Measurements from ENCODE around the gene CREM. TPM values are rescaled to one million over a fixed set of nuclear protein-coding genes. Genes with fewer than 3 reads are reported as not detected.

The CREM gene
- total RNA-seq, 1 experiment from 2014 or later = 30.2 TPM

- Mint-ChIP-seq H3K4me1 (ENCODE audit: insufficient read depth, unreplicated experiment) (no peaks in the 10 kb centered on the region), H3K27ac (ENCODE audit: low read depth, unreplicated experiment) (no peak overlapping the region)
- TF ChIP-seq CTCF (IDR thresholded peaks at IDR 0.05; ENCODE audit: unreplicated experiment) = no peak
These were observed 84.7 kb downstream of the CREM start for GRCh38 chr10:35211390-35211789.

DNA sequence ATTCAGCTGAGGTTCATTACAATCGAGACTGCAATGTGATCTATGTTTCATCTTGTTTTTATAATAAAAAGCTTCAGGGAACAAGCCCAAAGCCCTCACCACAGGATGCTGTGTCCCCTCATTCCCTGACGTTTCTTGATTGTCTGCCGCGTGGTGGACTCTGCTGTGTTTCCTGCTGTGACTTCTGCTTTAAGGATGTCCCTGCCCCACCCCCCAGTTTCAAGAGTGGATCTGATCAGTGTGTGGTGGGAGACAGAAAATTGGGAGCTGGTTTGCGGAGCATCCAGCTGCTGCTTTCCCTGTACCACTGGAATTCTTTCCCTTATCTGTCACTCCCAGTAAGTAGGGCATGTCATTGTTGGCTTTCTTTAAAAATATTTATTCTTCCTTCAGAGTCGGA lies 86.2 kb downstream of the CREM start:
- H3K27me3 Mint-ChIP-seq (ENCODE audit: insufficient read depth, unreplicated experiment) = no peaks in the 10 kb centered on the region
- BruUV-seq (replicated peaks) = no TSS peak
- H3K27ac Mint-ChIP-seq (ENCODE audit: low read depth, unreplicated experiment) = no peak overlapping the region
- no peak for DNase-seq (ENCODE audit: unreplicated experiment)
- H3K4me1 Mint-ChIP-seq (ENCODE audit: insufficient read depth, unreplicated experiment) = no peaks in the 10 kb centered on the region
- no peak overlapping the region for H3K4me3 Mint-ChIP-seq (ENCODE audit: unreplicated experiment)
- ChIA-PET POLR2A (no interaction called here), CTCF (no interaction called here)
- no peak for TF ChIP-seq CTCF (IDR thresholded peaks at IDR 0.05; ENCODE audit: unreplicated experiment)
- intact Hi-C loops (cut with micrococcal nuclease) = no loop called here
- H3K9me3 Mint-ChIP-seq (ENCODE audit: unreplicated experiment) = no peaks in the 10 kb centered on the region
- H3K36me3 Mint-ChIP-seq (ENCODE audit: insufficient read depth, unreplicated experiment) = peaks cover 13% of the 10 kb centered on the region

More at GRCh38 chr10:35211390-35211789, 84.7 kb downstream of the CREM start:
- BruUV-seq (replicated peaks) = no TSS peak
- Mint-ChIP-seq H3K27me3 (ENCODE audit: insufficient read depth, unreplicated experiment) (no peaks in the 10 kb centered on the region), H3K36me3 (ENCODE audit: insufficient read depth, unreplicated experiment) (peaks cover 14% of the 10 kb centered on the region), H3K4me3 (ENCODE audit: unreplicated experiment) (no peak overlapping the region), H3K9me3 (ENCODE audit: unreplicated experiment) (no peaks in the 10 kb centered on the region)
- no peak for DNase-seq (ENCODE audit: unreplicated experiment)
- ChIA-PET CTCF (interaction anchor here (0.6 to 0.8 kb wide), 2 partner anchors 90 to 815 kb away, joined by 3 read pairs; no protein-coding TSS in a partner anchor), POLR2A (interaction anchor here (0.7 to 1.4 kb wide), 4 partner anchors 10 to 85 kb away, joined by 3 to 4 read pairs (median 3); partner anchors contain the start of gene CREM)
- intact Hi-C loops (cut with micrococcal nuclease) = no loop called here

DNA sequence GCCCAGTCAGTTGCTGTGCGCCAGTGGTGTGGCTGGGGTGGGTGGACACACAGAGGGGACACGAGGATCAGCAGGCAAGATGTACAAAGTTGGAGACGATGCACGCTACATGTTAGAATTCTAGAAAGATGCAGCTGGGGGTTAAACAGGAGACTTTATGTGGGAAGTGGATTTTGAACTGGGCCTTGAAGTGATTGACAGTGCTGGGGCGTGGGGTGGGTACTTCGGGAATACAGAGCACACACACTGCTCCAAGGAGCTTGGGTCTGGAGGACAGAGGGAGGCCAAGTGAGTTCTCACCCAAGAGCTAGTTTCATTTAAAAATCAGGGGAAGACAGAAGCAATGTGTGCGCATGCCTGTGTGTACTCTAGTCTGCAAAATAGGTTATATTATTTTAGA lies 87.1 kb downstream of the CREM start:
- no peaks in the 10 kb centered on the region for H3K9me3 Mint-ChIP-seq (ENCODE audit: unreplicated experiment)
- ChIA-PET POLR2A (interaction anchor here (0.5 kb wide), 1 partner anchor 18 kb away, joined by 3 read pairs; no protein-coding TSS in a partner anchor), CTCF (interaction anchor here (0.6 kb wide), 1 partner anchor 217 kb away, joined by 3 read pairs; no protein-coding TSS in a partner anchor)
- TF ChIP-seq CTCF (IDR thresholded peaks at IDR 0.05; ENCODE audit: unreplicated experiment) = no peak
- H3K36me3 Mint-ChIP-seq (ENCODE audit: insufficient read depth, unreplicated experiment) = peaks cover 7% of the 10 kb centered on the region
- H3K4me3 Mint-ChIP-seq (ENCODE audit: unreplicated experiment) = no peak overlapping the region
- H3K4me1 Mint-ChIP-seq (ENCODE audit: insufficient read depth, unreplicated experiment) = no peaks in the 10 kb centered on the region
- no peak for DNase-seq (ENCODE audit: unreplicated experiment)
- H3K27ac Mint-ChIP-seq (ENCODE audit: low read depth, unreplicated experiment) = no peak overlapping the region
- no peaks in the 10 kb centered on the region for H3K27me3 Mint-ChIP-seq (ENCODE audit: insufficient read depth, unreplicated experiment)
- BruUV-seq (replicated peaks) = no TSS peak
- intact Hi-C loops (cut with micrococcal nuclease) = no loop called here

- ChIA-PET POLR2A (no interaction called here), CTCF (interaction anchor here (0.5 to 1.2 kb wide), 3 partner anchors 21 to 481 kb away, joined by 3 read pairs; no protein-coding TSS in a partner anchor)
- intact Hi-C loops (cut with micrococcal nuclease) = loop anchor here (5.0 kb wide), 1 partner anchor 557 kb away; no protein-coding TSS in a partner anchor
- Mint-ChIP-seq H3K27ac (ENCODE audit: low read depth, unreplicated experiment) (no peak overlapping the region), H3K36me3 (ENCODE audit: insufficient read depth, unreplicated experiment) (peaks cover 7% of the 10 kb centered on the region), H3K27me3 (ENCODE audit: insufficient read depth, unreplicated experiment) (no peaks in the 10 kb centered on the region), H3K4me1 (ENCODE audit: insufficient read depth, unreplicated experiment) (no peaks in the 10 kb centered on the region), H3K9me3 (ENCODE audit: unreplicated experiment) (no peaks in the 10 kb centered on the region), H3K4me3 (ENCODE audit: unreplicated experiment) (no peak overlapping the region)
- no peak for DNase-seq (ENCODE audit: unreplicated experiment)
- no peak for TF ChIP-seq CTCF (IDR thresholded peaks at IDR 0.05; ENCODE audit: unreplicated experiment)
- BruUV-seq (replicated peaks) = no TSS peak
These were observed 88.0 kb downstream of the CREM start for GRCh38 chr10:35214607-35215020.

All from MCF 10A (cell line).